Activated CD8-positive, alpha-beta memory T cell treated with anti-CD3 and anti-CD28 coated beads, Interleukin-2, amount 50 U/mL, for 1 hour (primary cell): ENCODE data around the gene PSMB7.

ENCODE experiments used
- DNase-seq: peaks from one replicate; pipeline ENCODE4 v3.0.0-alpha.2; 2020; ENCODE audit errors: extremely low read depth

Gene PSMB7

DNA sequence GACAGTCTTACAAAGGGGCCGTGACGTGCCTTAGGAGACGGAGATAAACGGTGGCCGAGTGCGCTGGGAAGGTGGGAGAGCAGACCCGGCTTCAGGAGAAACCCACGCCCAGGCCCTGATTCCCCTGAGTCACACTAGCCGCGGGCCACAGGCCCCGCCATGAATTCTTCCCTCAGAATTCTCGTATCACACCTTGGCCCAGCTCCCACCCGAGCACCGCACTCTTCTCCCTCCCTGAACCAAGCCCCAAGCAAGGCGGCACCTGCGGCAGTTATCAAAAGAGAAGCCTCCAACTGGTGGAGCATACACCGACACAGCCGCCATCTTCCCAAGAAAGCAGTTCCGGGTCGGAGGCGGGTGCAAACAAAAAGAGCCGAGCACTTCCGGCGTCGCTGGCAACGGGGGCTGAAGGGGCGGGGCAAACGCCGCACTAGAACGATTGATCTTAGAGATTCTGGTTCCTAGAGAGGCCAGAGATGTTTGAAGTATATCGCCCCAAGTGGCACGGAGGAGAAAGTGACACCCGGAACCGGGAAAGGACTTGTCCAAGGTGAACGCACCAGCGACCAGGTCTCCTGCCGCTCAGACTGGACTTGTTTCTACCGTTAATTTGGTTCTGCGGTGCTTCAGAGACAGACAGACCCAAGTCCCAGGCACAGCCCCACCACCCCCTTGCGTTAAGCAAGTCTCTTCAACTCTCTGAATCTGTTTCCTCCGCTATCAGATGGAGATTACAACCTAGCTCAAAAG lies at the start of gene PSMB7:
PSMB7 (minus strand) TSS at position 341 of the 750 bp plus-strand sequence; CDS start at position 324, 17 bp downstream.
- DNase-seq = peak; percentile 91

DNA sequence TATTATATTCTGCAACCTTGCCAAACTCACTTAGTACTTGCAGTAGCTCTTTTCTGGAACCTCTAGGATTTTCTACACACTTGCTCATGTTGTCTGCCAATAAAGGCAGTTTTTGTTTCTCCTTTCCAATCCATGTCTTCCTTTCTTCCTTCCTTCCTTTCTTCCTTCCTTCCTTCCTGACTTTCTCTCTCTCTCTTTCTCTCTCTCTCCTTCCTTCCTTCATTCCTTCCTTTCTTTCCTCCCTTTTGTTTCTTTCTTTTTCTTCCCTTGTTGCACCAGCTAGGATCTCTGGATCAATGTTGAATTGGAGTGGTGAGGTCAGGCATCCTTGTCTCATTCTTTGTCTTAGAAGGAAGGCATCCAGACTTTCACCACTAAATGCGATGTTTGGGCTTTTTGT lies 47.5 kb upstream of the PSMB7 start:
- DNase-seq = no peak

DNA sequence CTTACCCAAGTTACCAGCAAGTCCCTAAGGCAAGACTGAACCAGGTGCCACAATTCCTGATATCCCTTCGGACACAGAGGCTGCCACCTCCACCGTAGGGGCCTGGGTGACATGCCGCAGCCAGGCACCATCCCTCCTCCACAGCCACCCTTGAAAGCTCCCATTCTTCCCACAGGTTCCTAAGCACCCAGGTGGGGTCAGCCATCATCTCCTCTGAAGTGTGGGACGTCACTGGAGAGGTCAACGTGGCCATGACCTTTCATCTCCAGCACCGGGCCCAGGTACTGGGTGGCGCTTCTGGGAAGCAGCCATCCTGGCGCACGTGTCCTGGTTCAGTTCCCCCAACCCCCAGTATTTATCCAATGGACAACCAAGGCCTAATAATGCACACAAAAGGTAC lies 43.2 kb upstream of the PSMB7 start:
- no peak for DNase-seq

DNA sequence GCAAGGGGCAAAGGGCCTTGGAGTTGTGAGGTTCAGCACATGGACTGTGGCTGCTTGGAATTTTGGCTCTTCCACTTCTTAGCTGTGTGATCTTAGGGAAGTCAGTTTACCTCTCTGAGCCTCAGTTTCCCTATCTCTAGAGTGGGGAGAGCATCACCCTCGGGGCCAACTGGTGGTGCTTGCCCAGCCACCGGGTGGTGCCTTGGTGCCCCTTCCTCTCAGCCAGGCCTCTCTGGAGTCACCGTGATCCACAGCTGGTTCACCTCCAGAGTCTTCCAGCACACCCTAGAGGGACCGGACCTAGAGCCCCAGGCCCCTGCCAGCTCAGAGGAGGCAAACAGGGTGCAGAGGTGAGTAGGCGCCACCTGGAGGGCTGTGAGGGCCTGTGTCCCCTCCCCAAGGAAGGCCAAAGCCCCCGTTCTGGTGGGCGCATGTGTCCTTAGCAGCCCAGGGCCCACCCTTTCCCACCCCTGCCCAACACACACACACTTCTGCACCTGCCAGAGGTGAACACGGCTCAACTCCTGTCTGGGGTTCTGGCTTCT lies 42.7 kb upstream of the PSMB7 start:
- no peak for DNase-seq

DNA sequence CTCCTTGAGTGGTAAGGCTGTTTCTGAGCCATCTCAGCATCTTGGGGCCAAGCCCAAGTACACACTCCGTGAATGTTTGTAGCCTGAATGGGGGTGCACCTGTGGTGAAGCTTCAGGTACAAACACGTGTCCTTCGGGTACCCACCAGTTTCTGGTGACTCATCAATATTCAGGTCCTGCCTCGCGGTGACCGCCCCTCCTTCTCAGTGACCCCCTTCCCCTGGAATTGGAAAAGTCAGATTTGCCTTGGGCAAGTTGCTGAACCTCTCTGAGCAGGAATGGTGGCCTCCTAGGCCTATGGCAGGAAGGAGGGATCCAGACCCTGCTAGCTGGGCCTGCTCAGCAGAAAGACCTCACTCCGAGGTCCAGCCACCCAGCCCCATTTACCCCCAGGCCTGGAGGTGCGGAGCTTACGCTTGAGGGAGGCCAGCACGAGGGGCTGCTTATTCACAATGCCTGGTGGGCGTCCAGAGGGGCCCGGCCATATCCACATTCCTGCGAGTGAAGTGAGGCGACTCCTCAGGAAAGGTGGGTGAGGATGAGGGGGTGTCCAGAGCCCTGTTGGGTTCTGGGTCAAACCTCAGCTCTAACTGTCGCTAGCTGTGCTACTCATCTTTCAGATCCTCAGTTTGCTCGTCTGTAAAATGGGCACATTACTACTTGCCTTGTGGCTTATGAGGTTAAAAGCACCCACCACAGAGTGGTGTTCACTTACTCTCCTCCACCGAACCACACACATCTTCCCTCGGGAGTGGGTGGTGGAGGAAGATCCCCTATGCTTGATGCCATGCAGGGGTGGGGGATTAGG lies 42.0 kb upstream of the PSMB7 start:
- DNase-seq = no peak

DNA sequence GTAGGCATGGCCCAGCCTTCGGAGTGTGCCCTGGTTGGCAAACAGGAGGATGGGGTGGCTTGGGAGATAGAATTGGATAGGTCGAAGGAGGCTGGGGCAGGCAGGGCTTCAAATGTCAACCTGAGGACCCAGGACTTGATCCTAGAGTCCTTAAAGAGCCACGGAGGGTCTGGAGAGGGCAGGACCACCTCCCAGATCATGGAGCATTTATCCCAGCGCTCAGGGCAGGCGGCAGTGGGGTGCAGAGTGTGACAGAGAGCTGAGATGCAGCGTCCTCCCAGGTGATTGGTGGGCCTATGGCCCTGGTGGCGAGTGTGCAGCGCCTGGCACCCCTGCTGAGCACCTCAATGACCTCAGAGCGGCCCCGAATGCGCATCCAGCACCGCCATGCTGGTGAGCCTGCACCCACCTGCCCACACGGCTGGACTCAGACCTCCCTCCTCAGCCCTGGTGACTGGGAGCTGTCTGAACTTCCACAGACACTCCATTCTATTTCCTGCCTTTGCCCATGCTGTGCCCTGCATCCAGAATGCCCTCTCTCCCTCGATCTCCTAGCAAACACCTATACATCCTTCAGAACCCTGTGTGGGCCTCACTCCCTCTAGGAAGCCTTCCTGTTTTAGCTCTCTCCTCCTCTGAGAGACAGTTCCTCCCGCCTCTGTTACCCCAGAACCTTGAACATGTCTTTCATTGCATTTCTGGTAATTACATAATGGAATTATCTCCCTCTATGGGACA lies 41.3 kb upstream of the PSMB7 start:
- no peak for DNase-seq

DNA sequence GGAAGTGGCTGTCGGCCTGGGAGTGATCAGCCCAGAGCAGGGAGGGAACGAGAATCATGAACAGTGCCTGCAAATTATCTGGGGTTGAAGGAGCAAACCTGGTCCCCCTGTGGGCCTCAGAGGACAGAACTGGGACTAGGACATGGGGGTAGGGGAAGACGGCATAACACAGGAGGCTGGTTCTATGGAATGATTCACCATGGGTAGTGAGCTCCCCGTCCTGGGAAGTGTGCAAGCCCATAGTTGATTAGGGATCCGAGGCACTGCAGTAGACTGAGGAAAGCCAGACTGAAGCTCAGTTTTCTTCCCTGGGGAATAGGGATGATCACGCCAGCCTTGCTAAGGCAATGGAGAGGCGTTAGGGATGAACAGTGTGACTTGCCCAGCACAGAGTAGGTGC lies 40.6 kb upstream of the PSMB7 start:
- no peak for DNase-seq

DNA sequence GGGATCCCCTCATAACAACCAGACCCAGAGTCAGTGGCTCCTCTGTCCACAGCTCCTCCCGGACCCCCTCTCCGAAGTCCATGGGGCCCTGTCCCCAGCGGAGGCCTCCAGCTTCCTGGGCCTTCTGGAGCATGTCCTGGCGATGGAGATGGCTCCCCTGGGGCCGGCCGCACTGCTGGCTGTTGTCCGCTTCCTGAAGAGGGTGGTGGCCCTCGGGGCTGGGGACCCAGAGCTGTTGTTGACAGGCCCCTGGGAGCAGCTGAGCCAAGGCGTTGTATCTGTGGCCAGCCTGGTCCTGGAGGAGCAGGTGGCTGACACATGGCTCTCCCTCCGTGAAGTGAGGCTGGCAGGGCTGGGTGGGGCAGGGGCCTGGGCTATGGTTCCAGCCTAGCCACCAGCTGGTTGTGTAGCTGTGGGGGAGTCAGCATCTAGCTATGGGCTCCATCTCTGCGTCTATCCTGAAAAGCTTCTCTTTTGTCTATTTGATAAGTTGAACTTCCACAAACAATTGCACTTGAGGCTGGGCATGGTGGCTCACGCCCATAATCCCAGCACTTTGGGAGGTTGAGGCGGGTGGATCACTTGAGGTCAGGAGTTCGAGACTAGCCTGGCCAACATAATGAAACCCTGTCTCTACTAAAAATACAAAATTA lies 39.7 kb upstream of the PSMB7 start:
- DNase-seq = no peak

DNA sequence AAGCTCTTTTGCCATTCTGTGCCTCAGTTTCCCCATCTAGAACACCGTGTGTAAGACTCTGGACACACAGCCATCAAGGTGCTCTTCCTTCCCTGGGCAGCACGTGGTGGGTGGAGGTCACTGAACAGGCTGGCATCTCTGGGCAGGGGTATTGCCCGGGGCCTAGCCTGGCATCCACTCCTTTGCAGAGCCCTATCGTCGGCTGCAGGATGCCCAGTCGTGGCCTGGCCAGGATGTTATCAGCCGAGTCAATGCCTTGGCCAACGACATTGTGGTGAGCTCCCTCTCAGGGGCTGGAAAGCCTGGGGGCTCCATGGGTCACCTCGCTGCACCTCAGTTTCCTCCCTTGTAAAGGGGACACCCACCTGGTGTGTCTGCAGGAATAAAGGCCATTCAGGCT lies 39.1 kb upstream of the PSMB7 start:
- no peak for DNase-seq

DNA sequence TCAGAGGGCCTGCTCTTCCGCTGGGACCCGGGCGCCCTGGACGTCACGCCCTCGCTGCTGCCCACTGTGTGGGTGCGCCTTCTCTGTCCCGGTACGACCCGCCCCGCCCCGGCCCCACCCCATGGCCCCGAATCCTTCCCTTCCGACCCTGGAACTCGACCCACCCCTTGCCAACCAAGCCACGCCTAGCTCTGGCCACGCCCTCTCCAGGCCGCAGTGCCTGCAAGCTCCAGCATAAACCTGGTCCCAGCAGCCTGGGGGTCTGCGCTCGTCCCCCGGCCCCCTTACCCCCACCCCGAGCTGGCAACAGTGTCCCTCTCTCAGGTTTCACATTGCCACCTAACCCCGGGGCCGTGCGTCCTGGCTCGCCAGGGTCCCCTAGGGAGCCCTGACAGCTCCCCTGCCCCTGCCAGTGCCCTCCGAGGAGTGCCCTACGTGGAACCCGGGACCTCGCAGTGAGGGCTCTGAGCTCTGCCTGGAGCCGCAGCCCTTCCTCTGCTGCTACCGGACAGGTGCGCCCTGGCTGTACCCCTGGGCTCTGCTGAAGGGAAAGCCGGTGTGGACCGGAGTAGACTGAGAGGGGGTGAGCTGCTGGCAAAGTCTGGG lies 38.4 kb upstream of the PSMB7 start:
- DNase-seq = no peak

DNA sequence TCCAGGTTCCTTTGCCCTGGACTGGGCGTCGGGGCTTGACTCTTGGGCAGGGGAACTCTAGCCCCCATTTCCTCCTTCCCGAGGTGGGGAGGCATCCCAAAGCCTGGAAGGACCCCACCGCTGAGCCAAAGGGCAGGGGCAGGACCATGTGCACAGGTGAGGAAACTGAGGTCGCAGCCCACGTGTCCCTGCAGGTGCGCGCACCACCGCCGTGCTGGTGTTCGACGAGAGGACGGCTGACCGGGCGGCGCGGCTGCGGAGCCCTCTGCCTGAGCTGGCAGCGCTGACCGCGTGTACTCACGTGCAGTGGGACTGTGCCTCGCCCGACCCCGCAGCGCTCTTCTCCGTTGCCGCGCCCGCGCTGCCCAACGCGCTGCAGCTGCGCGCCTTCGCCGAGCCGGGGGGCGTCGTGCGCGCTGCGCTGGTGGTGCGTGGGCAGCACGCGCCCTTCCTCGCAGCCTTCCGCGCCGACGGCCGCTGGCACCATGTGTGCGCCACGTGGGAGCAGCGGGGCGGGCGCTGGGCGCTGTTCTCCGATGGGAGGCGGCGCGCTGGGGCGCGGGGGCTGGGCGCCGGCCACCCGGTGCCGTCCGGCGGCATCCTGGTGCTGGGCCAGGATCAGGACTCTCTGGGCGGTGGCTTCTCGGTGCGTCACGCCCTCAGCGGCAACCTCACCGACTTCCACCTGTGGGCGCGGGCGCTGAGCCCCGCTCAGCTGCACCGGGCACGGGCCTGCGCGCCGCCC lies 37.8 kb upstream of the PSMB7 start:
- DNase-seq = no peak

DNA sequence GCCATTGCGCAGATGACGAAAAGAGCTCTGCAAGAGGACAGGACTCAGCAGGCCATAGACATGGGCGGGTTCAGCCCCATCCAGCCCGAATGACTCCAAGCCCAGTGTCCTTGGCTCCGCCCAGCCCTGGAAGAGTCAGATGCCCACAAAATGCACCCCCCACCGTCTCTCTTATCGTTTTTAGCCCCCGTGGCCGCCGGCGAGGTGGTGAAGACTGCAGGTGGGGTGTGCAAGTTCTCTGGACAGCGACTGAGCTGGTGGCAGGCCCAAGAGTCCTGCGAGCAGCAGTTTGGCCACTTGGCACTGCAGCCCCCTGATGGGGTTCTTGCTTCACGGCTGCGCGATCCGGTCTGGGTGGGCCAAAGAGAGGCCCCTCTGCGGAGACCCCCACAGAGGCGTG lies 37.1 kb upstream of the PSMB7 start:
- DNase-seq = no peak

DNA sequence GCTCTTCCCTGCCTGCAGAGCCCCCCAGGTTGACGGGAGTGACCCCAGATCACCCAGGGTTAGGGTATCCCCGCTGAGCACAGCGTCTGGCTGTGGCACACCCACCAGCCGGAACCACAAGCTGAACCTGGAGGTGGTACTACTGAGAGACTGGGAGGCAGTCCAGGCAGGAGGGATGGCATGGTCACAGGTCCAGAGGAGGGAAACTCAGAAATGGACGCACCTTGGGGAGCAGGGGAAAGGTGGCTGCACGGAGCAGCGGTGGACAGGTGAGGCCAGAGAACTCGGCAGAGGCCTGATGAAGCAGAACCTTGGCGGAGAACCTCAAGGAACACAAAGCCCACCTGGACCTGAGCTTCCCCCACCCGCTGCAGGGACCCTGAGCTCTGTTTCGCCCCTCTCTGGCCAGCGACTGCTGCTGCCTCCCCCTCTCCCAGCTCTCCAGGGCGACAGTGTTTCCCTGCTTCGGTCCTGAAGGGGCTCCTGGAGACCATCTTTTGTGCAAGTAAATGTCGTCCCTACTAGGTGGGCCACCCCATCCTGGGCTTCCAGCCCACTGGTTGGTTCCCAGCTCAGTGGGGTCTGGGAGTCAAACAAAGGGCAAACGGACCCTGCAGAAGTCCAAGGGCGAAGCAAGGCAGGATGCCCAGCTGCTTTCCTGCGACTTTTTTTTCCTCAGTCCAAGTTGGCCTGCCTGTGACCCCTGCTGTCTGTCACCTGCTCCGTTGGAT lies 35.9 kb upstream of the PSMB7 start:
- DNase-seq = no peak

DNA sequence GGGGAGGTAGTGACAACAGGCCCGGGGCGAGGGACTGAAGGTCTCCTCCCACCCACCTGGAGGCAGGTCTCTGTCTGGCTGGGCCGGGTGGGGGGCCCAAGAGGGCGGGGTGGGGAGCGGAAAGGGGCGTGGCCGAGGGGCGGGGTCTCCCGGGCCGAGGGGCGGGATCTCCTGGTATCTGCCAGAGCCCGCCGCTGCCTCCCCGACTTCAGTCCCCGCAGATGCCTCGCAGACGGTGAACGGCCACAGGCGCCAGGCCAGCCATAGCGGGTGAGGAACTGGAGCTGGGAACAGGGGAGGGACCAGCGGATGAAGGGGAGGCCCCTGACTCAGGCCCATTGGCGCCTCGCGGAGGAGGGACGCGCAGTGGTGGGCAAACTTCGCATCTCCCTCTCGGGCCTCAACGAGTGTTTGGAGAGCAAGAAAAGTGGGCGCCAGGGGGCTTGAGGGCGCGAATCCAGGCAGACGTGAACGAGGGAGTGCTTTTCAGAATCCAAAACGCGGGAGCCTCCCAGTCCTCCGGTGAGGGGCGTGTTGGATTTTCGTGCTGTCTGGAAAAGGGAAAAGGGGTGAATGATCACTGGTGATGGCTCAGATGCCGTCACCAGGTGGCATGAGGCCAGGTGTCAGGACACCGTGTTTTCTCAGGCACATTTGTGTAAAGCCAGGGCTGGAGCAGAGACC lies 35.1 kb upstream of the PSMB7 start, which contains the start of gene ADGRD2:
ADGRD2 (plus strand) TSS at position 211 of the 684 bp plus-strand sequence. CDS start 1,216 bp downstream, outside the sequence.
- DNase-seq = no peak

DNA sequence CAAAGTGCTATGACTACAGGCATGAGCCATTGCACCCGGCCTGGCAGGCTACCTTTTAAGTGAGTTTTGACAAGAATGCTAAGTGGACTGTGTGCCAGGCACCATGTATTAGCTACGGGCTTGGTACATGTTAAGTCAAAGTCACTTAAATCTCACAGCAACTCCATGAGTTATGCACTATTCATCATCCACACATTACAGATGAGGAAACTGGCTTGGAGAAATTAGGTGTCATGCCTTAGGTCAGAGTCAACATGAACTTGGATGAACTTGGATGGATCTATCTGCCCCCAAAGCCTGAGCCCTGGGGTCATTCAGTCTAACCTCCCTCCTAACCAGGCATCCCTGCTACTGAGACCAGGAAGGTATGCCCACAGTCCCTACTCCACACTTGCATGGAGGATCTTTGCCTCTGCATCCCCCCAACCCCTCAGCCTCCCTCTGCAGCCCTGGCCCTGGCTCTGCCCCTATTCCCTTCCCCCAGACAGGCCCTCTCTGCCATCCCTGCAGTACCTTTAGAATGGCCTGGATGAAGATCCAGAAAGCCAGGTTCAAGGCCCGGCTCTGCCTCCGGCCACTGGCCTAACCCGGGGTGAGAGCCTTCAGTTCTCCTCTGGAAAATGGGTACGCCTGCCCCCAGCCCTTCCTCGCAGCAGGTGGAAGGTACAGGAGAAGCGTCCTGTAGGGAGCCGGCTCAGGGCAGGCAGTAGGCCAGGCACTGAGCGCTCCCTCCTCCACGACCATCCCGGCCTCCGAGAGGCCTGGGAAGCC lies 34.3 kb upstream of the PSMB7 start:
- no peak for DNase-seq

DNA sequence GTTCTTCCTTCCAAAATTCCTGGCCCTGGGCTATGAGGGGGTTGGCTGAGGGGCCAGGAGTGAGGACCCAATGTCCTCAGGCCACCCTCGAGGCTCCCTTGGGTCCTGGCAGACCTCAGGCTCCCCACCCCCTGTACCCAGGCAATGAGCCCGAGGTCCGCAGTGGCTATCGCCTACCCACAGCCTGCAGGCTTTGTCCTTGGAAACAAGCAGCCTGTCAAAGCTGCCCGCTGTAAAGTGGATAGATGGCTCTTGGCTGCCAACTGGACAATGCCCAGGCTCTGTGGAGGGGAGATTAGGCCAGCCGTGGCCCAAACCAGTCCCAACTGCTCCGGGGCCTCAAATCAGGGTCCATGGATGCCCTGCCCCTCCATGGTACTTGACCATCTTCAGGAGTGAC lies 32.8 kb upstream of the PSMB7 start:
- no peak for DNase-seq

DNA sequence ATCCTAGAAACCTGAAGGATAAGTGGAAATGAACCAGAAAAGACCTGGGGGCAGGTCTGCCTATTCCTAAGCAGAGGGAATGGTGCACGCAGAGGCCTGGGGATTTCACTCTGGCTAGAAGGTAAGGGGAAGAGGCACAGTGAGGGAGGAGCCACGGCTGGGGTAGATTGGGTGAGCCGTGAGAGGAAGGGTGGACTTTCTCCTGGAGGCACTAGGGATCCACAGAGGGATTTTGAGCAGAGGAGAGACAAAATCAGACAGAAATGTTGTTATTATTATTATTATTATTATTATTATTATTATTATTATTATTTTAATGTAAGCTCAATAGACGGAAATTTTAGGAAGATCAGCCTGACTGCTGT lies 32.0 kb upstream of the PSMB7 start:
- no peak for DNase-seq

DNA sequence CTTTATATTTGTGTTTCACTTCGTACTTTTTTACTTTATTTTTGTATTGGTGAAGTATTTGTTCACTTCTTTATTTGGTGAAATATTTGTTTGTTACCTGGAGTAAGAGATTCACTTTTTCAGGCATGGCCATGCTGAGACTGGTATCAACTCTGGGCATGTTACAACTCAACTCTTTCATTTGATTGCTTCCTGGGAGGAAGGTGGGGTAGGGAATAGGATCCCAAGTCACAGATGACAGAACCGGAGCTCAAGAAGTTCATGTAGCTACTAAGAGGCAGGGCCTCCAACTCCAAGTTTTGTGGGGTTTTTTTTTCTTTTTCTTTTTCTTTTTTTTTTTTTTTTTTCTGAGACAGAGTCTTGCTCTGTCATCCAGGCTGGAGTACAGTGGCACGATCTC lies 28.9 kb upstream of the PSMB7 start:
- DNase-seq = no peak

DNA sequence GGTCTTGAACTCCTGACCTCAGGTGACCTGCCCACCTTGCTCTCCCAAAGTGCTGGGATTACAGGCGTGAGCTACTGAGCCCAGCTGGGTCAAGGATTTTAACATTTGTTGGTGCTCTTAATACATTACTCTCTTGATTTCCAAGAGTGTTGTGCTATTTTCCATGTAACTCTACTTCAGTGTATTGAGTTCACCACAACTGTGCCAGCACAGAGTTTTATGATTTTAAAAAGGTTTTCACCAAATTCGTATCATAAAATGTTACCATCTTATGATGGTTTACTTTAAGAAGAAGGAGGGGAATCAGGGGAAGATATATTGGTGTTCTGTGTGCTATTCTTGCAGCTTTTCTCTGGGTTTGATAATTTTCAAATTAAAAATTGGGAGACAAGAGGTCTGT lies 28.4 kb upstream of the PSMB7 start:
- no peak for DNase-seq
